CD8-positive, alpha-beta memory T cell (primary cell): ENCODE measurements around the gene SEMA6A. TPM values are rescaled to one million over a fixed set of nuclear protein-coding genes. Genes with fewer than 3 reads are reported as not detected.
A peak's percentile ranks its signal among the peaks of the same experiment; 100 is the strongest.

Experiments
- CTCF ChIA-PET: fragments of 350-600 bp; sonication (Branson Sonifier 250); formaldehyde crosslinking; loops from one replicate; lab custom pipeline; 2021; ENCODE audit warnings: antibody characterized with exemption; lab: Charles Lee
- POLR2A ChIA-PET: fragments of 350-600 bp; sonication (Branson Sonifier 250); formaldehyde crosslinking; loops from one replicate; lab custom pipeline; 2021; ENCODE audit warnings: antibody characterized with exemption; lab: Charles Lee
- DNase-seq, 5 donors: peaks; one replicate each; pipeline versions ENCODE4 v3.0.0 to v3.0.0-alpha.2; 2020 to 2022; ENCODE audit warnings: mixed read lengths in 1 of 5
- H3K27ac ChIP-seq: one replicate; pipeline ENCODE4 v1.7.0; 2013; ENCODE audit warnings: low read depth, mild to moderate bottlenecking, low read length, moderate library complexity
- H3K27me3 ChIP-seq: 2 replicates; pipeline ENCODE4 v1.7.0; 2013; ENCODE audit warnings: low read length, mild to moderate bottlenecking; ENCODE audit not compliant: insufficient read depth, poor library complexity, severe bottlenecking
- H3K36me3 ChIP-seq: 2 replicates; pipeline ENCODE4 v1.7.0; 2013; ENCODE audit warnings: mild to moderate bottlenecking, low read length, moderate library complexity; ENCODE audit not compliant: insufficient read depth
- H3K4me1 ChIP-seq: 2 replicates; pipeline ENCODE4 v1.7.0; 2013; ENCODE audit warnings: mild to moderate bottlenecking, low read length, moderate library complexity; ENCODE audit not compliant: insufficient read depth
- H3K4me3 ChIP-seq: 2 replicates; pipeline ENCODE4 v1.7.0; 2013; ENCODE audit warnings: mild to moderate bottlenecking, low read length
- H3K9me3 ChIP-seq: 2 replicates; pipeline ENCODE4 v1.7.0; 2013; ENCODE audit warnings: mild to moderate bottlenecking, low read length
- H3K27ac Mint-ChIP-seq, 8 donors: one replicate each; pipeline ENCODE4 v1.8.0; 2020 to 2021; ENCODE audit warnings: mixed read lengths in 8 of 8, mild to moderate bottlenecking in 6 of 8, inconsistent platforms in 3 of 8, moderate library complexity in 3 of 8
- H3K27me3 Mint-ChIP-seq, 2 donors: one replicate each; pipeline ENCODE4 v1.8.0; 2020 to 2021; ENCODE audit warnings: mixed read lengths in 2 of 2, mild to moderate bottlenecking in 1 of 2, moderate library complexity in 1 of 2
- H3K36me3 Mint-ChIP-seq, 3 donors: one replicate each; pipeline ENCODE4 v1.8.0; 2020 to 2021; ENCODE audit warnings: mixed read lengths in 3 of 3, inconsistent platforms in 1 of 3, mild to moderate bottlenecking in 1 of 3
- H3K4me1 Mint-ChIP-seq, 3 donors: one replicate each; pipeline ENCODE4 v1.8.0; 2020 to 2021; ENCODE audit warnings: mixed read lengths in 3 of 3, inconsistent platforms in 1 of 3, mild to moderate bottlenecking in 1 of 3
- H3K4me3 Mint-ChIP-seq, 7 donors: one replicate each; pipeline ENCODE4 v1.8.0; 2020 to 2021; ENCODE audit warnings: mixed read lengths in 7 of 7, mild to moderate bottlenecking in 6 of 7, moderate library complexity in 4 of 7, inconsistent platforms in 2 of 7
- H3K9me3 Mint-ChIP-seq, 5 donors: one replicate each; pipeline ENCODE4 v1.8.0; 2020 to 2022; ENCODE audit warnings: mixed read lengths in 5 of 5, mild to moderate bottlenecking in 3 of 5, moderate library complexity in 2 of 5, inconsistent platforms in 1 of 5
- polyA plus RNA-seq: library from polyadenylated mRNA; unstranded; fragments of 300-500 nt; fragmentation: Illumina TruSeq; gene quantifications from one replicate; pipeline ENCODE4 v1.2.3, GENCODE V29; 2021
- total RNA-seq, 2 experiments: library from RNA; stranded (reverse); gene quantifications; one replicate each; pipeline ENCODE4 v1.2.3, GENCODE V29; 2021

SEMA6A gene
- total and polyA plus RNA-seq, 3 experiments from 2014 or later: 0.49 TPM; not detected in 2

GRCh38 chr5:116395631-116396203, 178.9 kb downstream of the SEMA6A start:
- H3K4me3 ChIP-seq: no peak overlapping the region
- peaks cover 0 to 6% (median 0%) of the 10 kb centered on the region in 5 donors for H3K9me3 Mint-ChIP-seq
- no peaks in the 10 kb centered on the region for H3K4me1 ChIP-seq
- POLR2A ChIA-PET: no interaction called here
- peak overlapping the region in 1 of 8 donors; percentile 4 for H3K27ac Mint-ChIP-seq
- no peaks in the 10 kb centered on the region for H3K4me1 Mint-ChIP-seq
- H3K36me3 Mint-ChIP-seq: peaks cover 9 to 34% (median 15%) of the 10 kb centered on the region in 3 donors
- peaks cover 0 to 1% of the 10 kb centered on the region in 2 donors for H3K27me3 Mint-ChIP-seq
- DNase-seq: no peak
- H3K27me3 ChIP-seq: no peaks in the 10 kb centered on the region
- no peaks in the 10 kb centered on the region for H3K36me3 ChIP-seq
- no peaks in the 10 kb centered on the region for H3K9me3 ChIP-seq
- CTCF ChIA-PET: no interaction called here
- H3K27ac ChIP-seq: no peak overlapping the region
- no peak overlapping the region for H3K4me3 Mint-ChIP-seq

DNA sequence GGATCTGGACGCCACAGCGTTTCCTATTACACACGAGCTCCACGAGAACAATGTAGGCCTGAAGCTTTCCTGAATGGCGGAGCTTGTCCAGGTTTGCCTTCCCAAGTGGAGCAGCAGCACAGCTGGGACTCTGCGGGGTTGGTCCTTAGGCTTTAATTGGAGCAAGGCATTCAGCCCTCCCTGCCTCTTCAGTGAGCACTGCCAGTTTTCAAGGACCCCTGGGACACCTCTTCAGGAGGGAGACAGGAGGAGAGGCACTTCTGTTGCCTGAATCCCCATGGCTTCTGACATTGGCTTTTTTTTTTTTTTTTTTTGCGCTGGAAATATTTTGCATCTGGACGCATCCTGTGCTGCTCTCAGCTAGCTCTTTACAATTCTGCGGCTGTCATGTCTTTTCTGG, 179.4 kb downstream of the SEMA6A start:
- Mint-ChIP-seq H3K36me3 (peaks cover 9 to 36% (median 14%) of the 10 kb centered on the region in 3 donors), H3K27ac (no peak overlapping the region), H3K4me1 (no peaks in the 10 kb centered on the region), H3K27me3 (peaks cover 0 to 1% of the 10 kb centered on the region in 2 donors), H3K9me3 (peaks cover 0 to 6% (median 0%) of the 10 kb centered on the region in 5 donors), H3K4me3 (no peak overlapping the region)
- Histone ChIP-seq H3K36me3 (no peaks in the 10 kb centered on the region), H3K27ac (no peak overlapping the region), H3K9me3 (no peaks in the 10 kb centered on the region), H3K27me3 (no peaks in the 10 kb centered on the region), H3K4me3 (no peak overlapping the region), H3K4me1 (no peaks in the 10 kb centered on the region)
- POLR2A ChIA-PET: no interaction called here
- CTCF ChIA-PET: no interaction called here
- DNase-seq: no peak

GRCh38 chr5:116394186-116394867, 180.3 kb downstream of the SEMA6A start:
- H3K27ac Mint-ChIP-seq: no peak overlapping the region

More at GRCh38 chr5:116394186-116394867, 180.3 kb downstream of the SEMA6A start:
- ChIA-PET CTCF (no interaction called here), POLR2A (no interaction called here)
- Mint-ChIP-seq H3K9me3 (peaks cover 0 to 6% (median 0%) of the 10 kb centered on the region in 5 donors), H3K36me3 (peaks cover 7 to 37% (median 8%) of the 10 kb centered on the region in 3 donors), H3K4me3 (no peak overlapping the region), H3K4me1 (no peaks in the 10 kb centered on the region), H3K27me3 (peaks cover 0 to 1% of the 10 kb centered on the region in 2 donors)
- Histone ChIP-seq H3K36me3 (no peaks in the 10 kb centered on the region), H3K27me3 (no peaks in the 10 kb centered on the region), H3K27ac (no peak overlapping the region), H3K9me3 (no peaks in the 10 kb centered on the region), H3K4me1 (no peaks in the 10 kb centered on the region), H3K4me3 (no peak overlapping the region)
- DNase-seq: no peak
